ENCODE data around the gene TBCD. TPM values are rescaled to one million over a fixed set of nuclear protein-coding genes. Genes with fewer than 3 reads are reported as not detected.

TBCD gene
- total RNA-seq, 2 experiments from 2014 or later = 87.8 to 145 TPM

GRCh38 chr17:82879241-82879640 lies 127.4 kb downstream of the TBCD start:
- ChIA-PET POLR2A (no interaction called here), CTCF (ENCODE audit: unreplicated experiment) (no interaction called here)
- H3K27ac ChIP-seq (ENCODE audit: low read depth, low read length, poor library complexity, severe bottlenecking) = no peak overlapping the region
- peaks cover 6% of the 10 kb centered on the region; the same call in 1 of the 2 replicates for H3K36me3 ChIP-seq (ENCODE audit: insufficient read depth, low read length)
- no peaks in the 10 kb centered on the region for H3K9me2 ChIP-seq (ENCODE audit: insufficient read depth, low read length)
- no peaks in the 10 kb centered on the region for H4K20me1 ChIP-seq (ENCODE audit: insufficient read depth, low read length)
- H3K9me3 ChIP-seq (ENCODE audit: low read length) = no peaks in the 10 kb centered on the region
- H3K4me3 ChIP-seq (ENCODE audit: low read depth, low read length, poor library complexity, severe bottlenecking) = no peak overlapping the region
- no peak for DNase-seq (ENCODE audit: low spot score)
- no peak overlapping the region for H2AFZ ChIP-seq (ENCODE audit: low read length)
- BruUV-seq (replicated peaks) = no TSS peak
- intact Hi-C loops (cut with micrococcal nuclease; ENCODE audit: unreplicated experiment) = no loop called here
- H3K79me2 ChIP-seq (ENCODE audit: insufficient read depth, low read depth, low read length) = no peaks in the 10 kb centered on the region
- peaks cover 19% of the 10 kb centered on the region for H3K4me1 ChIP-seq (ENCODE audit: insufficient read depth, low read length, poor library complexity, severe bottlenecking)
- TF ChIP-seq CTCF (conservative IDR thresholded peaks at IDR 0.05; ENCODE audit: low read length) = no peak
- TF ChIP-seq EZH2phosphoT487 (IDR thresholded peaks at IDR 0.05; ENCODE audit: borderline replicate concordance, low read depth, low read length) = no peak
- H3K4me2 ChIP-seq (ENCODE audit: low read length) = no peak overlapping the region

GRCh38 chr17:82880620-82881323 lies 128.9 kb downstream of the TBCD start:
- no TSS peak for BruUV-seq (replicated peaks)
- ChIA-PET POLR2A (interaction anchor here (0.7 to 1.9 kb wide), 2 partner anchors 9 to 202 kb away, joined by 3 to 5 read pairs; no protein-coding TSS in a partner anchor), CTCF (ENCODE audit: unreplicated experiment) (no interaction called here)
- Histone ChIP-seq H3K4me3 (ENCODE audit: low read depth, low read length, poor library complexity, severe bottlenecking) (no peak overlapping the region), H3K9me2 (ENCODE audit: insufficient read depth, low read length) (no peaks in the 10 kb centered on the region), H3K9me3 (ENCODE audit: low read length) (no peaks in the 10 kb centered on the region), H3K4me1 (ENCODE audit: insufficient read depth, low read length, poor library complexity, severe bottlenecking) (peaks cover 35% of the 10 kb centered on the region), H3K4me2 (ENCODE audit: low read length) (no peak overlapping the region), H3K79me2 (ENCODE audit: insufficient read depth, low read depth, low read length) (no peaks in the 10 kb centered on the region), H2AFZ (ENCODE audit: low read length) (no peak overlapping the region), H3K27ac (ENCODE audit: low read depth, low read length, poor library complexity, severe bottlenecking) (no peak overlapping the region), H3K36me3 (ENCODE audit: insufficient read depth, low read length) (peaks cover 2% of the 10 kb centered on the region; the same call in 1 of the 2 replicates), H4K20me1 (ENCODE audit: insufficient read depth, low read length) (no peaks in the 10 kb centered on the region)
- no peak for TF ChIP-seq CTCF (conservative IDR thresholded peaks at IDR 0.05; ENCODE audit: low read length)
- TF ChIP-seq EZH2phosphoT487 (IDR thresholded peaks at IDR 0.05; ENCODE audit: borderline replicate concordance, low read depth, low read length) = no peak
- DNase-seq (ENCODE audit: low spot score) = no peak
- intact Hi-C loops (cut with micrococcal nuclease; ENCODE audit: unreplicated experiment) = no loop called here

- H3K79me2 ChIP-seq (ENCODE audit: insufficient read depth, low read depth, low read length) = no peaks in the 10 kb centered on the region
- intact Hi-C loops (cut with micrococcal nuclease; ENCODE audit: unreplicated experiment) = no loop called here
- H4K20me1 ChIP-seq (ENCODE audit: insufficient read depth, low read length) = no peaks in the 10 kb centered on the region
- no TSS peak for BruUV-seq (replicated peaks)
- H3K9me2 ChIP-seq (ENCODE audit: insufficient read depth, low read length) = no peaks in the 10 kb centered on the region
- H3K36me3 ChIP-seq (ENCODE audit: insufficient read depth, low read length) = peaks cover 7% of the 10 kb centered on the region; the same call in 1 of the 2 replicates
- H3K4me1 ChIP-seq (ENCODE audit: insufficient read depth, low read length, poor library complexity, severe bottlenecking) = peaks cover 39% of the 10 kb centered on the region
- no peak overlapping the region for H3K4me3 ChIP-seq (ENCODE audit: low read depth, low read length, poor library complexity, severe bottlenecking)
- H3K9me3 ChIP-seq (ENCODE audit: low read length) = no peaks in the 10 kb centered on the region
- no peak overlapping the region for H3K4me2 ChIP-seq (ENCODE audit: low read length)
- no peak for DNase-seq (ENCODE audit: low spot score)
- ChIA-PET POLR2A (interaction anchor here (0.7 to 1.9 kb wide), 2 partner anchors 10 to 203 kb away, joined by 3 to 5 read pairs; no protein-coding TSS in a partner anchor), CTCF (ENCODE audit: unreplicated experiment) (no interaction called here)
- no peak overlapping the region for H3K27ac ChIP-seq (ENCODE audit: low read depth, low read length, poor library complexity, severe bottlenecking)
- H2AFZ ChIP-seq (ENCODE audit: low read length) = no peak overlapping the region
- TF ChIP-seq CTCF (conservative IDR thresholded peaks at IDR 0.05; ENCODE audit: low read length) = no peak
- TF ChIP-seq EZH2phosphoT487 (IDR thresholded peaks at IDR 0.05; ENCODE audit: borderline replicate concordance, low read depth, low read length) = no peak
These were observed 129.5 kb downstream of the TBCD start for GRCh38 chr17:82881324-82881823.

All from OCI-LY7 (cell line).